ENCODE data around the gene PIK3R6.

DNA sequence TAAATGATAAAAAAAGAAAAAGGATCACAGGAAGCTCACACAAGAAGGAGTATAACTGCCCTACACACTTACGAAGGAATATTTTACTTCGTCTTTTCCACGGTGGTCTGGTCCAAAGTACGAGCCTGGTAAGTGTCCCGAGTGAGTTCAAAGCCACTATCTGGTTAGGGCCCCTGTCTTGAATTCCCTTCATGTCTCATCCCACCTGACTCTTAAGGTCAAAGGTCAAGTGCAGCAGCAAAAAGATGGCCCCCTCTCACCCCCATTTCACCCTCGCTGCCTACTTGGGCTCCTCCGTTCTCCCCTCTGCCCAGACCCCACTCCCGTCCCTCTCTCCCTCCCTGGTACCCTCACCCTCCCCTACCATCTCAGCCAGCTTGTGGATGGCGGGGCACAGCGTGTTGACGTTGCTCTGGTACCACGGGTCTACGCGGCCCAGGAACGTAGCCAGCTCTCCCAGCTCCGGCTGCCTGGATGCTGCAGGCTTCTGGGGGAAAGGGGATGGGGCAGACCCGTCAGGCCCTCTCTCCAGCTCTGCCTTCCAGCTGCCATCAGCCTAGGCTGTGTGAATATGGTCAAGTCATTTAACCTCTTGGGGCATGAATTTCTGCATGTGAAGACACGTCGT, 40.6 kb downstream of the PIK3R6 start:
- no peak for TF ChIP-seq EZH2 (IDR thresholded peaks at IDR 0.05; ENCODE audit: insufficient read depth, poor library complexity, severe bottlenecking)
- TF ChIP-seq EZH2phosphoT487 (IDR thresholded peaks at IDR 0.05; ENCODE audit: insufficient read depth, low read depth) = no peak
